Aorta (tissue), 5 donors: ENCODE results near the gene PTBP1. TPM values are rescaled to one million over a fixed set of nuclear protein-coding genes. Genes with fewer than 3 reads are reported as not detected.

ENCODE experiments used
- ATAC-seq: fragments of 200-7000 bp; cut with Tn5 transposase; one replicate; pipeline ENCODE4 v1.9.1; 2022; ENCODE audit warnings: moderate library complexity; ENCODE audit not compliant: low FRiP score
- DNase-seq, 2 donors: peaks; one replicate each; pipeline ENCODE4 v3.0.0-alpha.2; 2020
- H3K27ac ChIP-seq, 2 donors: one replicate each; pipeline ENCODE4 v1.5.1; 2013; ENCODE audit warnings: low read length in 2 of 2, mild to moderate bottlenecking in 2 of 2, moderate library complexity in 2 of 2, control low read depth in 1 of 2, inconsistent platforms in 1 of 2, low read depth in 1 of 2
- H3K27me3 ChIP-seq, 2 donors: one replicate each; pipeline ENCODE4 v1.6.1; 2013; ENCODE audit warnings: control low read depth in 1 of 2, low read length in 1 of 2, mild to moderate bottlenecking in 1 of 2, moderate library complexity in 1 of 2; ENCODE audit not compliant: insufficient read depth in 2 of 2, control insufficient read depth in 1 of 2
- H3K36me3 ChIP-seq, 2 donors: one replicate each; pipeline ENCODE4 v1.6.1; 2013; ENCODE audit warnings: control low read depth in 1 of 2, low read length in 1 of 2, mild to moderate bottlenecking in 1 of 2; ENCODE audit not compliant: insufficient read depth in 2 of 2, control insufficient read depth in 1 of 2
- H3K4me1 ChIP-seq, 2 donors: one replicate each; pipeline ENCODE4 v1.6.1; 2013; ENCODE audit warnings: low read length in 2 of 2, control low read depth in 1 of 2, mild to moderate bottlenecking in 1 of 2, moderate library complexity in 1 of 2; ENCODE audit not compliant: insufficient read depth in 2 of 2, control insufficient read depth in 1 of 2
- H3K4me3 ChIP-seq, 2 donors: one replicate each; pipeline ENCODE4 v1.5.1; 2013; ENCODE audit warnings: low read length in 2 of 2, control low read depth in 1 of 2, mild to moderate bottlenecking in 1 of 2
- H3K9me3 ChIP-seq: one replicate; pipeline ENCODE4 v1.6.1; 2013; ENCODE audit warnings: mild to moderate bottlenecking, low read length; ENCODE audit not compliant: control insufficient read depth
- WGBS, 2 donors: extraction: QIAGEN DNeasy Blood & Tissue Kit; methylation state at CpG; one replicate each; pipeline ENCODE4 v1.1.7; 2013; 5-methylcytosine and 5-hydroxymethylcytosine counted together
- intact Hi-C, 2 donors: fragments of 100-400 bp; cut with DNase I; formaldehyde crosslinking; loops; one replicate each; pipeline versions ENCODE4 v1.14.2 to v1.15.0; 2022
- microRNA-seq, 2 donors: library from miRNA; unstranded; fragments of <30 nt; microRNA quantifications; one replicate each; pipeline ENCODE4 v1.2.0, GENCODE V29; 2020
- polyA plus RNA-seq, 2 donors: library from polyadenylated mRNA; stranded (reverse); fragments of 200-250 nt; gene quantifications; one replicate each; pipeline ENCODE4 v1.2.3, GENCODE V29; 2013
- total RNA-seq, 2 donors: library from RNA; stranded (reverse); fragmentation: NEBNext Ultra II Directional; extraction: Animal tissue kit (Norgen Biotek cat#: 25700); gene quantifications; one replicate each; pipeline ENCODE4 v1.2.1, GENCODE V29; 2021
- donor health status: healthy with polysubstance abuse.
- donor health status: Bipolar disorder and iron deficiency.
- donor health status: DM: no; HTN: no; CAD: no.
- donor health status: DM: no; HTN: no; CAD: no.
- donor health status: DM: yes; HTN: yes; CAD: no.

Gene PTBP1
- total and polyA plus RNA-seq, 4 donors = 46.7 to 218 (median 141) TPM

GRCh38 chr19:858284-858683, 61.0 kb downstream of the PTBP1 start:
- Histone ChIP-seq H3K27me3 (peaks cover 0 to 3% of the 10 kb centered on the region in 2 donors), H3K36me3 (no peaks in the 10 kb centered on the region), H3K4me1 (no peaks in the 10 kb centered on the region), H3K9me3 (no peaks in the 10 kb centered on the region), H3K27ac (no peak overlapping the region), H3K4me3 (no peak overlapping the region)
- intact Hi-C loops = loop anchor here in 1 of 2 donors (5.0 kb wide), 1 partner anchor 119 kb away; no protein-coding TSS in a partner anchor
- DNase-seq = no peak
- no peak for ATAC-seq
- WGBS, 2 donors = 80 to 81% methylated on average over 9 of the region's 9 CpGs

- no peak within 1 kb of the TSS for H3K4me3 ChIP-seq
- no peak within 1 kb of the TSS for H3K27ac ChIP-seq
- H3K4me1 ChIP-seq = no peaks in the 10 kb centered on the region
- 57 to 65% methylated on average over 22 to 24 of the region's 24 CpGs for WGBS, 2 donors
- no peaks in the 10 kb centered on the region for H3K9me3 ChIP-seq
- no peaks in the 10 kb centered on the region for H3K36me3 ChIP-seq
- peak; percentile 68 for ATAC-seq
- DNase-seq = peak in 1 of 2 donors; percentile 87
- peaks cover 0 to 3% of the 10 kb centered on the region in 2 donors for H3K27me3 ChIP-seq
- intact Hi-C loops = loop anchor here in 1 of 2 donors (5.0 kb wide), 1 partner anchor 118 kb away; no protein-coding TSS in a partner anchor
Observed at GRCh38 chr19:858868-859843, 61.9 kb downstream of the PTBP1 start, which contains the start of gene CFD. TSS of gene CFD (plus strand) at chr19:859664. CDS start at chr19:859690, 26 bp downstream.

DNA sequence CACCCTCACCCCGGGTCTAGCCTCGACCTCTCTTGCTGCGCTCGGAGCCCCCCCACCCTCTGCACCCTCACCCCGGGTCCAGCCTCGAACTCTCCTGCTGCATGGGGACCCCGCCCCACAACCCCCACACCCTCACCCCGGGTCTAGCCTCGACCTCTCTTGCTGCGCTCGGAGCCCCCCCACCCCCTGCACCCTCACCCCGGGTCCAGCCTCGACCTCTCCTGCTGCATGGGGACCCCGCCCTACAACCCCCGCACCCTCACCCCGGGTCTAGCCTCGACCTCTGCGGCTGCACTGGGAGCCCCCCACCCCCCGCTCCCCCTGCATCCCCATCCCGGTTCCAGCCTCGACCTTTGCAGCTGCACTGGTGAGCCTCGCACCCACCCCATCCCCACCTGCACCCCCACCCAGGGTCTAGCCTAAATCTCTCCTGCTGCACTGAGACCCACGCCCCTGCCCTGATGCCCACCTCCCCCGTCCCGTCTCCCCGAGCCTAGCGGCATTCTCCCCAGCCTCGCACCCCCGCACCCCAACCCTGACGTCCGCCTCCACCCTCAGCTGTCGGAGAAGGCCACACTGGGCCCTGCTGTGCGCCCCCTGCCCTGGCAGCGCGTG, 64.0 kb downstream of the PTBP1 start:
- Histone ChIP-seq H3K27me3 (peaks cover 0 to 3% of the 10 kb centered on the region in 2 donors), H3K36me3 (no peaks in the 10 kb centered on the region), H3K4me1 (no peaks in the 10 kb centered on the region), H3K4me3 (no peak overlapping the region), H3K9me3 (no peaks in the 10 kb centered on the region), H3K27ac (no peak overlapping the region)
- WGBS, 2 donors = 55 to 67% methylated on average over 27 to 34 of the region's 35 CpGs
- DNase-seq (no peak), ATAC-seq (no peak)
- intact Hi-C loops = loop anchor here (2.0 to 5.0 kb wide), 2 partner anchors 56 to 60 kb away; partner anchors contain the start of gene KISS1R (in 1 of the 2)

Small RNA genes within 50 kb of the gene (microRNA-seq; reads per million reads assigned to microRNA genes)
- gene MIR3187 = 0.99 to 2.4 reads per million in 2 donors
- gene MIR4745 = 0 to 3.6 reads per million in 2 donors

Other genes with a start within 250 kb of the PTBP1 start
- gene BSG, start 224.9 kb upstream of the PTBP1 start, total RNA-seq = 100 to 1,000 TPM; 264 to 281 TPM
- 100 to 1,000 TPM; 239 to 436 TPM for gene BSG, start 224.9 kb upstream of the PTBP1 start, polyA plus RNA-seq
- under 1 TPM; 0.19 to 0.30 TPM for gene HCN2, start 207.6 kb upstream of the PTBP1 start, total RNA-seq
- gene HCN2, start 207.6 kb upstream of the PTBP1 start, polyA plus RNA-seq = under 1 TPM; 0.08 to 0.13 TPM
- 10 to 100 TPM; 19.9 to 33.3 TPM for gene POLRMT, start 163.9 kb upstream of the PTBP1 start, total RNA-seq
- gene POLRMT, start 163.9 kb upstream of the PTBP1 start, polyA plus RNA-seq = 10 to 100 TPM; 10.1 to 76.6 TPM
- under 1 TPM; 0.36 to 0.45 TPM for gene FGF22, start 157.6 kb upstream of the PTBP1 start, total RNA-seq
- 1 to 10 TPM in 1 of 2 donors, under 1 TPM in 1; 0.63 to 4.8 TPM for gene FGF22, start 157.6 kb upstream of the PTBP1 start, polyA plus RNA-seq
- gene RNF126, start 134.2 kb upstream of the PTBP1 start, total RNA-seq = 10 to 100 TPM; 26.7 to 26.9 TPM
- gene RNF126, start 134.2 kb upstream of the PTBP1 start, polyA plus RNA-seq = 10 to 100 TPM; 18.3 to 38.5 TPM
- gene FSTL3, start 121.1 kb upstream of the PTBP1 start, total RNA-seq = 100 to 1,000 TPM; 116 to 134 TPM
- gene FSTL3, start 121.1 kb upstream of the PTBP1 start, polyA plus RNA-seq = 10 to 100 TPM; 40.6 to 80.1 TPM
- gene PRSS57, start 102.0 kb upstream of the PTBP1 start, total RNA-seq = not detected
- gene PRSS57, start 102.0 kb upstream of the PTBP1 start, polyA plus RNA-seq = not detected
- gene PALM, start 88.5 kb upstream of the PTBP1 start, total RNA-seq = 10 to 100 TPM; 27.5 to 75.1 TPM
- gene PALM, start 88.5 kb upstream of the PTBP1 start, polyA plus RNA-seq = 1 to 10 TPM in 1 of 2 donors, under 1 TPM in 1; 0.59 to 2.5 TPM
- gene MISP, start 46.3 kb upstream of the PTBP1 start, total RNA-seq = under 1 TPM in 1 of 2 donors, not detected in 1; 0.12 TPM
- gene MISP, start 46.3 kb upstream of the PTBP1 start, polyA plus RNA-seq = 10 to 100 TPM in 1 of 2 donors, 1 to 10 TPM in 1; 1.0 to 53.3 TPM
- not detected for gene PLPPR3, start 24.5 kb downstream of the PTBP1 start, total RNA-seq
- not detected for gene PLPPR3, start 24.5 kb downstream of the PTBP1 start, polyA plus RNA-seq
- under 1 TPM in 1 of 2 donors, not detected in 1; 0.72 TPM for gene AZU1, start 30.4 kb downstream of the PTBP1 start, total RNA-seq
- gene AZU1, start 30.4 kb downstream of the PTBP1 start, polyA plus RNA-seq = under 1 TPM in 1 of 2 donors, not detected in 1; 0.49 TPM
- not detected for gene PRTN3, start 43.5 kb downstream of the PTBP1 start, total RNA-seq
- gene PRTN3, start 43.5 kb downstream of the PTBP1 start, polyA plus RNA-seq = not detected
- 1 to 10 TPM in 1 of 2 donors, not detected in 1; 2.0 TPM for gene ELANE, start 54.9 kb downstream of the PTBP1 start, total RNA-seq
- gene ELANE, start 54.9 kb downstream of the PTBP1 start, polyA plus RNA-seq = not detected
- gene CFD, start 62.2 kb downstream of the PTBP1 start, total RNA-seq = 100 to 1,000 TPM; 104 to 354 TPM
- gene CFD, start 62.2 kb downstream of the PTBP1 start, polyA plus RNA-seq = 10 to 100 TPM in 1 of 2 donors, 1 to 10 TPM in 1; 3.3 to 23.9 TPM
- gene MED16, start 95.7 kb downstream of the PTBP1 start, total RNA-seq = 10 to 100 TPM; 31.5 to 36.5 TPM
- 100 to 1,000 TPM in 1 of 2 donors, 10 to 100 TPM in 1; 22.9 to 165 TPM for gene MED16, start 95.7 kb downstream of the PTBP1 start, polyA plus RNA-seq
- not detected for gene RNU6-9, start 96.0 kb downstream of the PTBP1 start, total RNA-seq
- gene RNU6-9, start 96.0 kb downstream of the PTBP1 start, polyA plus RNA-seq = not detected
- gene R3HDM4, start 115.8 kb downstream of the PTBP1 start, total RNA-seq = 10 to 100 TPM; 41.6 to 43.8 TPM
- 10 to 100 TPM; 19.7 to 36.2 TPM for gene R3HDM4, start 115.8 kb downstream of the PTBP1 start, polyA plus RNA-seq
- gene KISS1R, start 119.9 kb downstream of the PTBP1 start, total RNA-seq = not detected
- gene KISS1R, start 119.9 kb downstream of the PTBP1 start, polyA plus RNA-seq = not detected
- gene ARID3A, start 128.6 kb downstream of the PTBP1 start, total RNA-seq = 10 to 100 TPM in 1 of 2 donors, 1 to 10 TPM in 1; 9.3 to 13.8 TPM
- gene ARID3A, start 128.6 kb downstream of the PTBP1 start, polyA plus RNA-seq = 1 to 10 TPM in 1 of 2 donors, under 1 TPM in 1; 0.97 to 1.3 TPM
- gene WDR18, start 186.9 kb downstream of the PTBP1 start, total RNA-seq = 10 to 100 TPM; 15.5 to 16.1 TPM
- 10 to 100 TPM; 20.9 to 68.8 TPM for gene WDR18, start 186.9 kb downstream of the PTBP1 start, polyA plus RNA-seq
- 1 to 10 TPM in 1 of 2 donors, under 1 TPM in 1; 0.10 to 1.3 TPM for gene GRIN3B, start 203.0 kb downstream of the PTBP1 start, total RNA-seq
- not detected for gene GRIN3B, start 203.0 kb downstream of the PTBP1 start, polyA plus RNA-seq
- 100 to 1,000 TPM; 118 to 142 TPM for gene TMEM259, start 223.7 kb downstream of the PTBP1 start, total RNA-seq
- 100 to 1,000 TPM in 1 of 2 donors, 10 to 100 TPM in 1; 50.1 to 434 TPM for gene TMEM259, start 223.7 kb downstream of the PTBP1 start, polyA plus RNA-seq
- not detected for gene RNU6-2, start 224.1 kb downstream of the PTBP1 start, total RNA-seq
- not detected for gene RNU6-2, start 224.1 kb downstream of the PTBP1 start, polyA plus RNA-seq
- gene CNN2, start 229.2 kb downstream of the PTBP1 start, total RNA-seq = 100 to 1,000 TPM; 142 to 185 TPM
- gene CNN2, start 229.2 kb downstream of the PTBP1 start, polyA plus RNA-seq = 100 to 1,000 TPM in 1 of 2 donors, 10 to 100 TPM in 1; 53.2 to 141 TPM
- gene ABCA7, start 242.7 kb downstream of the PTBP1 start, total RNA-seq = 10 to 100 TPM in 1 of 2 donors, 1 to 10 TPM in 1; 9.5 to 20.6 TPM
- gene ABCA7, start 242.7 kb downstream of the PTBP1 start, polyA plus RNA-seq = 1 to 10 TPM; 1.9 to 7.6 TPM